ENCODE results near the gene KIAA0040.

The KIAA0040 gene

DNA sequence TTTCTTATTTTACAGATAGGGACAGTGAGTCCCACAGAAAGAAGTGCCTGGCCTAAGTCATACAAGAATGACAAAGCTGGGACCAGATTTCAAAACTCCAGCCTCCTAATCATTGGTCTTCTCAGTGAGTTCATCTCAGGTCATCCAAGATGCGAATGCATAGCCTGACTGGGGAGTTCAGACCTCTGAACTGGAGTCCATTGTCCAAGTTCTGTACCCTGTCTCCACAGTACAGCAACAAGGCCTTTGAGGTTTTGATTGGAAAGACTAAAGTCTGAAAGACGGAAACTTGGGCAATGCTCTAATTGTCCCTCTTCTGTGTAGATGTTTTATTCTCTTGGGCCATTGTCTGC lies 63.0 kb downstream of the KIAA0040 start:
- 68 to 71% methylated on average over 2 of the region's 2 CpGs for WGBS, 2 experiments
- no peak overlapping the region for H3K4me3 ChIP-seq (ENCODE audit: insufficient read depth, low read depth, low read length)
- no peaks in the 10 kb centered on the region for H3K27me3 ChIP-seq (ENCODE audit: control insufficient read depth, insufficient read depth, low read length, poor library complexity, severe bottlenecking)
- H3K9me3 ChIP-seq (ENCODE audit: control insufficient read depth, low read length) = no peaks in the 10 kb centered on the region
- no peaks in the 10 kb centered on the region for H3K36me3 ChIP-seq (ENCODE audit: control insufficient read depth, insufficient read depth, low read length)
- no peaks in the 10 kb centered on the region for H3K4me1 ChIP-seq (ENCODE audit: control insufficient read depth, insufficient read depth, low read length)
- no peak overlapping the region for H3K27ac ChIP-seq (ENCODE audit: insufficient read depth, low read depth, low read length, poor library complexity, severe bottlenecking)

DNA sequence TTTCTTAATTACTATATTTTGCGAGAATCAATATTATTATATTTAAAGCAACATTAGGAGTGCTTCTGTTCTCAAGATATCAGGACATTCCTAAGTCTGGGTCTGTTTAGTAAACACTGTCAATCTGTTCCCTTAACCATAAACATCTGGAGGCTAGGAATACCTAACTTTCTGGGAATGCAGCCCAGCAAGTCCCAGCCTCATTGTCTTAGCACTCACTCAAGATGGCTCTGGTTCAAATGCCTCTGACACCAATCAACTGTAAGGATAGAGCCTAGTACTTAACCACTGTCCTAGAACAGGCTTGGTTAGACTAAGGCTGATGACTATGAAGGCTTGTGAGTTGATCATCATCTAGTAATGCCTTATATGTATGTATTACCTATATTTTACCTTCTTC lies 63.4 kb downstream of the KIAA0040 start:
- no peaks in the 10 kb centered on the region for H3K4me1 ChIP-seq (ENCODE audit: control insufficient read depth, insufficient read depth, low read length)
- H3K9me3 ChIP-seq (ENCODE audit: control insufficient read depth, low read length) = no peaks in the 10 kb centered on the region
- H3K27me3 ChIP-seq (ENCODE audit: control insufficient read depth, insufficient read depth, low read length, poor library complexity, severe bottlenecking) = no peaks in the 10 kb centered on the region
- no peaks in the 10 kb centered on the region for H3K36me3 ChIP-seq (ENCODE audit: control insufficient read depth, insufficient read depth, low read length)
- no peak overlapping the region for H3K4me3 ChIP-seq (ENCODE audit: insufficient read depth, low read depth, low read length)
- H3K27ac ChIP-seq (ENCODE audit: insufficient read depth, low read depth, low read length, poor library complexity, severe bottlenecking) = no peak overlapping the region
- no CpG with 5 or more reads among the region's 1 CpG for whole genome bisulfite sequencing, 2 experiments

DNA sequence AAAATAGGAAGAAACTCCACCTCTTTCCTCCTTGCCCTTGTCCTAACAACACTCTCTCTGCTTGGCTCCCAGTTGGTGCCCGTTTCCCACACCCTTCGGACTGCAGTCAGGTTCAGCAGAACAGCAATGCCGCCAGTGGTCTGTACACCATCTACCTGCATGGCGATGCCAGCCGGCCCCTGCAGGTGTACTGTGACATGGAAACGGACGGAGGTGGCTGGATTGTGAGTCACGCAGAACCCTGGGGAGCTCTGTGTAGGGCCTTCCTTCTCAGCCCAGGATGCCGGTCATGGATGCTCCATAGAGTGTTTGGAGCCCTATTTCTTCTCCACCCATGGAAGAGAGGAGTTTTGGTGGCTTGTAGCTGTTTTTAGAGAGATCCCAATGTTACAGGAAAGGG lies 64.1 kb downstream of the KIAA0040 start:
- Histone ChIP-seq H3K27me3 (ENCODE audit: control insufficient read depth, insufficient read depth, low read length, poor library complexity, severe bottlenecking) (no peaks in the 10 kb centered on the region), H3K4me3 (ENCODE audit: insufficient read depth, low read depth, low read length) (no peak overlapping the region), H3K4me1 (ENCODE audit: control insufficient read depth, insufficient read depth, low read length) (no peaks in the 10 kb centered on the region), H3K27ac (ENCODE audit: insufficient read depth, low read depth, low read length, poor library complexity, severe bottlenecking) (no peak overlapping the region), H3K36me3 (ENCODE audit: control insufficient read depth, insufficient read depth, low read length) (no peaks in the 10 kb centered on the region), H3K9me3 (ENCODE audit: control insufficient read depth, low read length) (no peaks in the 10 kb centered on the region)
- WGBS, 2 experiments = 89 to 93% methylated on average over 9 of the region's 9 CpGs

DNA sequence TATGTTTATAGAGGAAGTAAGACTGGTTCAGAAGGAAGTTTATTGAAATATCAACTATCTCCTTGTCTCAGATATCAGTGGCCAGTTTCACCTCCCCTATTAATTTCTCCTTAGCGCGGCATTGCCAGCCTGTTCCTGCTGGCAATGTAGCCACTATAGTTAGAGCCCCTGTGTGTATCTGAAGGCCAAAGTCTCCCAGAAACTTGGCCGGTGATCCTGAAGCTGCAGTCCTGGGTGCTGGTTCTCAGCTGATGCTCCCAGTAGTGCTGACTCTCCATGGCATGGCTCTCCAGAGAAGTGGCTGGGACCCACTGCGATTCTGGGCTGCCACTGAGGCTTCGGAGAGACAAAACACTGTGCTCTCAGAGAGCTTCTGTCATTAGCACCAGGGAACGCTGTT lies 65.0 kb downstream of the KIAA0040 start:
- no peaks in the 10 kb centered on the region for H3K27me3 ChIP-seq (ENCODE audit: control insufficient read depth, insufficient read depth, low read length, poor library complexity, severe bottlenecking)
- H3K4me1 ChIP-seq (ENCODE audit: control insufficient read depth, insufficient read depth, low read length) = no peaks in the 10 kb centered on the region
- WGBS, 2 experiments = 86 to 90% methylated on average over 6 of the region's 6 CpGs
- no peak overlapping the region for H3K4me3 ChIP-seq (ENCODE audit: insufficient read depth, low read depth, low read length)
- H3K27ac ChIP-seq (ENCODE audit: insufficient read depth, low read depth, low read length, poor library complexity, severe bottlenecking) = no peak overlapping the region
- no peaks in the 10 kb centered on the region for H3K36me3 ChIP-seq (ENCODE audit: control insufficient read depth, insufficient read depth, low read length)
- H3K9me3 ChIP-seq (ENCODE audit: control insufficient read depth, low read length) = no peaks in the 10 kb centered on the region

DNA sequence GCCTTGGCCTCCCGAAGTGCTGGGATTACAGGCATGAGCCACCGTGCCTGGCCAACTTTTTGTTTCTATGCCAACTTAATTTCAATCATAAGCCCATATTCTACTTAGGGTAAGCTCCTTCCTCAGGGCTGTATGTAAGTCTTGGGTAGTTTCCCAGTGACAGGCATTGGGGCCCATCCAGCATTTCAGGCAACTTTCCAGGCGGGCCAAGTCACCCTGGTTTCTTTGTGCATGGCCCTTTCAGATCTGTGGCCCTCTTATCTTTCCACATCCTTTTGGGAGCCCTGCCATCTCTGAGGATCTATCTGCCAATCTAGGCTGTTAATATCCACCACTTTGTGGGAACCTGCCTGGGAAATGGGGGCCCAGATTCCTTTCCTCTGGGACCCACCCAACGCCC lies 66.2 kb downstream of the KIAA0040 start:
- H3K27ac ChIP-seq (ENCODE audit: insufficient read depth, low read depth, low read length, poor library complexity, severe bottlenecking) = no peak overlapping the region
- WGBS, 2 experiments = 92 to 95% methylated on average over 4 of the region's 4 CpGs
- H3K4me3 ChIP-seq (ENCODE audit: insufficient read depth, low read depth, low read length) = no peak overlapping the region
- H3K27me3 ChIP-seq (ENCODE audit: control insufficient read depth, insufficient read depth, low read length, poor library complexity, severe bottlenecking) = no peaks in the 10 kb centered on the region
- no peaks in the 10 kb centered on the region for H3K4me1 ChIP-seq (ENCODE audit: control insufficient read depth, insufficient read depth, low read length)
- no peaks in the 10 kb centered on the region for H3K9me3 ChIP-seq (ENCODE audit: control insufficient read depth, low read length)
- no peaks in the 10 kb centered on the region for H3K36me3 ChIP-seq (ENCODE audit: control insufficient read depth, insufficient read depth, low read length)

DNA sequence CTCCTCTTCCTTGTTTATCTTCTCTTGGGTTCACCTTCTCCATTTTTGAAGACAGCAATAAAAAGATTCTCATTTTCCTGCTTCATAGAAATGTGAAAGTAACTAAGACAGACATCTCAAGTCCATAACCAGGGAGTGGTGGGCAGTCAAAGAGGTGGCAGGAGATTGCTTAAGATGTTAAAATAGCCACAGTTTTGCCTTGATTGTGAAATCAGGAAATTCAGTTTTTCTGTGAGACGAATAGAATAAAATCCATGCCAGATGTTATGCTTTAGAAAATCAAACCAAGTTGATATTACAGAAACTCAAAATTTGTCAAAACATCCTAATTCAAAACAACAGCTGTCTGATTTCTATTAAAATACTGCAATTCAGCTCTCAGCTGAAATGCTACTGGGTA lies 67.7 kb downstream of the KIAA0040 start:
- Histone ChIP-seq H3K4me3 (ENCODE audit: insufficient read depth, low read depth, low read length) (no peak overlapping the region), H3K27ac (ENCODE audit: insufficient read depth, low read depth, low read length, poor library complexity, severe bottlenecking) (no peak overlapping the region), H3K4me1 (ENCODE audit: control insufficient read depth, insufficient read depth, low read length) (no peaks in the 10 kb centered on the region), H3K27me3 (ENCODE audit: control insufficient read depth, insufficient read depth, low read length, poor library complexity, severe bottlenecking) (no peaks in the 10 kb centered on the region), H3K36me3 (ENCODE audit: control insufficient read depth, insufficient read depth, low read length) (no peaks in the 10 kb centered on the region), H3K9me3 (ENCODE audit: control insufficient read depth, low read length) (no peaks in the 10 kb centered on the region)
- WGBS, 2 experiments = 86 to 100% methylated on average over 1 of the region's 1 CpG

DNA sequence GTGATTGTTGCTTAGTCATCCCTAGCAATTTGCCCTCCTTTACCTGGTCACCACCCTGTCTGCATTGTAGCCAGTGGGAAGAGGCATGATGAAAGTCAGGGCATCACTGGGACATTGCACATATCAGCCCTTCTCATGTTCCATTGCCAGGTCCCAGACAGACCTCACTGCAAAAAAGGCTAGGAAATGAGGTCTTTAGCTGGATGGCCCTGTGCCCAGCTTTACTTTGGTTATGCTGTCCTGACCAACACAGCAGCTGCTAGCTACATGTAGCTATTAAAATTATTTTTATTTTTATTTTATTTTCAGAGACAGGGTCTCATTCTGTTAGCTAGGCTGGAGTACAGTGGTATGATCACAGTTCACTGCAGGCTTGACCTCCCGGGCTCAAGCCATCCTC lies 72.1 kb downstream of the KIAA0040 start:
- Histone ChIP-seq H3K9me3 (ENCODE audit: control insufficient read depth, low read length) (no peaks in the 10 kb centered on the region), H3K27me3 (ENCODE audit: control insufficient read depth, insufficient read depth, low read length, poor library complexity, severe bottlenecking) (no peaks in the 10 kb centered on the region), H3K27ac (ENCODE audit: insufficient read depth, low read depth, low read length, poor library complexity, severe bottlenecking) (no peak overlapping the region), H3K4me1 (ENCODE audit: control insufficient read depth, insufficient read depth, low read length) (no peaks in the 10 kb centered on the region), H3K36me3 (ENCODE audit: control insufficient read depth, insufficient read depth, low read length) (no peaks in the 10 kb centered on the region), H3K4me3 (ENCODE audit: insufficient read depth, low read depth, low read length) (no peak overlapping the region)
- 90 to 100% methylated on average over 1 of the region's 1 CpG for WGBS, 2 experiments

DNA sequence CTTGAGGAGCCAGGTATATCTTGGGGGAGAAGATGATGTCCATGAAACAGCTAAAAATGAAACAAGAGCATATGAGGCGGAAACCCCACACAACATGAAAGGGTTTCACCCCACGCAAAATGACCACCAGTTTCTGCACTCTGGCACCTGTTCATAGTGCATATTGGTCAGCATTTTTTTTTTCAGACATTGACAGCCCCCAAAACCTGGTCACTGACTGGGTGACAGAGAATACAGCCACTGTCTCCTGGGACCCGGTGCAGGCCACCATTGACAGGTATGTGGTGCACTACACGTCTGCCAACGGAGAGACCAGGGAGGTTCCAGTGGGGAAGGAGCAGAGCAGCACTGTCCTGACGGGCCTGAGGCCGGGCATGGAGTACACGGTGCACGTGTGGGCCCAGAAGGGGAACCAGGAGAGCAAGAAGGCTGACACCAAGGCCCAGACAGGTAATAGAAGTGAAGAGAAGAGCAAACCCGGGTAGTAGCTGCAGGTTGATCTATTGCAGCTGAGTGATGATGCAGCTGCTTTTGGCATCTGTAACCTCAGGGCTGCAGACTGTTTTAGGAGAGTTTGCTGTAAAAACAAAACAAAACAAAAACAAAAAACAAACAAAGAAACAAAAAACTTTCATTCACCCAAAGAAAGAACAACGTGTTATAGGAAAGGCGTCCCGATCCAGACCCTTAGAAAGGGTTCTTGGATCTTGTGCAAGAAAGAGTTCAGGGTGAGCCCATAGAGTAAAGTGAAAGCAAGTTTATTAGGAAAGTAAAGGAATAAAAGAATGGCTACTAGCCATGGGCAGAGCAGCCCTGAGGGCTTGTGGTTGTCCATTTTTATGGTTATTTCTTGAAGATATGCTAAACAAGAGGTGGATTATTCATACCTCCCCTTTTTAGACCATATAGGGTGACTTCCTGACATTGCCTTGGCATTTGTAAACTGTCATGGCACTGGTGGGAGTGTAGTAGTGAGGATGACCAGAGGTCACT lies 73.9 kb downstream of the KIAA0040 start:
- H3K27ac ChIP-seq (ENCODE audit: insufficient read depth, low read depth, low read length, poor library complexity, severe bottlenecking) = no peak overlapping the region
- WGBS, 2 experiments = 85 to 88% methylated on average over 13 of the region's 13 CpGs
- H3K4me3 ChIP-seq (ENCODE audit: insufficient read depth, low read depth, low read length) = no peak overlapping the region
- no peaks in the 10 kb centered on the region for H3K36me3 ChIP-seq (ENCODE audit: control insufficient read depth, insufficient read depth, low read length)
- H3K4me1 ChIP-seq (ENCODE audit: control insufficient read depth, insufficient read depth, low read length) = no peaks in the 10 kb centered on the region
- H3K27me3 ChIP-seq (ENCODE audit: control insufficient read depth, insufficient read depth, low read length, poor library complexity, severe bottlenecking) = no peaks in the 10 kb centered on the region
- no peaks in the 10 kb centered on the region for H3K9me3 ChIP-seq (ENCODE audit: control insufficient read depth, low read length)

DNA sequence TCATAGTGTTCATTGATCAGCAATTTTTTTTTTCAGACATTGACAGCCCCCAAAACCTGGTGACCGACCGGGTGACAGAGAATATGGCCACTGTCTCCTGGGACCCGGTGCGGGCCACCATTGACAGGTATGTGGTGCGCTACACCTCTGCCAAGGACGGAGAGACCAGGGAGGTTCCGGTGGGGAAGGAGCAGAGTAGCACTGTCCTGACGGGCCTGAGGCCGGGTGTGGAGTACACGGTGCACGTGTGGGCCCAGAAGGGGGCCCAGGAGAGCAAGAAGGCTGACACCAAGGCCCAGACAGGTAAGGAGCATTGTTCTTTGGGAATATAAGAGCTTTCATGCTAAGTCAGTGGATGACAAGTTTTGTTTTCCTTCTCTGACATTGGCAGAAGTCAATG lies 75.7 kb downstream of the KIAA0040 start:
- H3K36me3 ChIP-seq (ENCODE audit: control insufficient read depth, insufficient read depth, low read length) = no peaks in the 10 kb centered on the region
- WGBS, 2 experiments = 84% methylated on average over 11 of the region's 11 CpGs
- no peak overlapping the region for H3K4me3 ChIP-seq (ENCODE audit: insufficient read depth, low read depth, low read length)
- H3K27ac ChIP-seq (ENCODE audit: insufficient read depth, low read depth, low read length, poor library complexity, severe bottlenecking) = no peak overlapping the region
- no peaks in the 10 kb centered on the region for H3K9me3 ChIP-seq (ENCODE audit: control insufficient read depth, low read length)
- no peaks in the 10 kb centered on the region for H3K4me1 ChIP-seq (ENCODE audit: control insufficient read depth, insufficient read depth, low read length)
- no peaks in the 10 kb centered on the region for H3K27me3 ChIP-seq (ENCODE audit: control insufficient read depth, insufficient read depth, low read length, poor library complexity, severe bottlenecking)

DNA sequence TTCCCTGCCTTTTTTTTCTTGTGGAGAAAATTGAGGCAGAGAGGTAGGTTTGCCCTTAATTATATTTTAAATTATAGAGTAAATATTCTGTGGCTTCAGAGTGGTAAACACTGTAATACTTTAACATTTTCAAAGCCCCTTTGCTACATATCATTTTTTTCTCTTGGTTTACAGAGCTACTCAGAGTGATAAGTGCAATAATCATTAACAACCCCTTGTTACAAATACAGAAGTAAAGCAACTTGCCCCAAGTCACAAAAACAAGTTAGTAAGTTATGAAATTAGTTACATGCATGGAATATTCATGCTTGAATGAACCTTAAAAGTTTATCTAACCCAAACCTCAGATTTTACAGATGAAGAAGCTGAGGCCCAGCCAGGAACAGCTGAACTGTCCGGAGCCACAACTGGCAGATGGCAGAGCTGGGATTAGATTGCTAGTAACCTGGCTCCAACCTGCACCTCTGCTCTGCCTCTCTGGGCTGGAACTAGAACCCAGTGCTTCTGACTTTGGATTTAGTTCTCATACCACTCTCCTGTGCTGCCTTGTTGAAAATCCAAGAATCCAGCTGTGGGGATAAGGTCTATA lies 76.3 kb downstream of the KIAA0040 start:
- Histone ChIP-seq H3K27ac (ENCODE audit: insufficient read depth, low read depth, low read length, poor library complexity, severe bottlenecking) (no peak overlapping the region), H3K4me3 (ENCODE audit: insufficient read depth, low read depth, low read length) (no peak overlapping the region), H3K27me3 (ENCODE audit: control insufficient read depth, insufficient read depth, low read length, poor library complexity, severe bottlenecking) (no peaks in the 10 kb centered on the region), H3K4me1 (ENCODE audit: control insufficient read depth, insufficient read depth, low read length) (no peaks in the 10 kb centered on the region), H3K9me3 (ENCODE audit: control insufficient read depth, low read length) (no peaks in the 10 kb centered on the region), H3K36me3 (ENCODE audit: control insufficient read depth, insufficient read depth, low read length) (no peaks in the 10 kb centered on the region)
- 92 to 94% methylated on average over 1 of the region's 1 CpG for WGBS, 2 experiments

Data from ectodermal cell (in vitro differentiated cells).